NAMALWA (cell line): ENCODE data around the gene FNTB.

Experiments
- DNase-seq: peaks from one replicate; pipeline ENCODE4 v3.0.0-alpha.2; 2015; ENCODE audit warnings: low spot score

Gene FNTB, protein sequence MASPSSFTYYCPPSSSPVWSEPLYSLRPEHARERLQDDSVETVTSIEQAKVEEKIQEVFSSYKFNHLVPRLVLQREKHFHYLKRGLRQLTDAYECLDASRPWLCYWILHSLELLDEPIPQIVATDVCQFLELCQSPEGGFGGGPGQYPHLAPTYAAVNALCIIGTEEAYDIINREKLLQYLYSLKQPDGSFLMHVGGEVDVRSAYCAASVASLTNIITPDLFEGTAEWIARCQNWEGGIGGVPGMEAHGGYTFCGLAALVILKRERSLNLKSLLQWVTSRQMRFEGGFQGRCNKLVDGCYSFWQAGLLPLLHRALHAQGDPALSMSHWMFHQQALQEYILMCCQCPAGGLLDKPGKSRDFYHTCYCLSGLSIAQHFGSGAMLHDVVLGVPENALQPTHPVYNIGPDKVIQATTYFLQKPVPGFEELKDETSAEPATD

GRCh38 chr14:64986648-64987437, at the start of gene FNTB:
TSS of gene FNTB (plus strand) at chr14:64986895. CDS start at chr14:64986954, 59 bp downstream.
- DNase-seq = peak; percentile 91

GRCh38 chr14:64937171-64937820, 49.4 kb upstream of the FNTB start:
- no peak for DNase-seq

GRCh38 chr14:64937821-64938193, 48.9 kb upstream of the FNTB start:
- DNase-seq = no peak

DNA sequence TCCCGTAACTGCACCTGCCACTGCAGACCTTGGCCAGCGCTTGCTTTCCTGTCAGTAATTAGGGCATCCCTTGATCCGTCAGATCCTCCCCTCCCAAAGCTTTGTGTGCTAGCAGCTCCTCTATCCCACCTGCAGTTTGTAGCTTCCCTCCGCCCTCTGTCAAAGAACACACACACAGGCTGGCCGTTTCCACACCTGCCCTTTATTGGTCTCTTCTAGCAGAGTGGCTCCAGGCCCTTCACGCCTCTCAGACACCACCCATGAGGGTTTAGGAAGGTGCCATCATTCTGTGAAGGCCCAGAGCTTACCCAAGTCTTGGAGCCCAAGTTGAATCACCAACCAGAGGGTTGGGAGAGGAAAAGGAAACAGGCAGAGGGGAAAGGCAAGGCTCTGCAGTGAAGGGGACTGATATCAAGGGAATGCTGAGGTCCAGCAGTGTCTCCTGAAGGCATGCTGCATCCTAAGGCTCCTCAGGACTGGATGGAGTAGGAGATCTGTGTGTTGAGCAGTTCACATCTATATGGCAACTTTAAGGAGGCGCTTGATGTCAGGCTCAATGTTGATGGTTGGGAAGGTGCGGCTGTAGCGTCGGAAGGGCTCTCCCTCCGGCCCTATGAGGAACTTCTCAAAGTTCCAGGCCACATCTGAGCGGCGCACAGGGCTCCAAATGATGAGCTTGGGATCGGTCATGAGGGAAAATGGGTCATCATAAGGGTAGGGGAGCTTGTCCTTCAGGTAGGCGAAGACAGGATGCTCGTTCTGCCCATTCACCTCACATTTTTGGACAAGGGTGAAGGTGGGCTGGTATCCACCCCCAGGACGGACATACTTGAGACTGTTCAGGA, 47.5 kb upstream of the FNTB start:
- no peak for DNase-seq

- no peak for DNase-seq
Observed at GRCh38 chr14:64939817-64940190, 46.9 kb upstream of the FNTB start.

- no peak for DNase-seq
Observed at GRCh38 chr14:64940336-64940910, 46.3 kb upstream of the FNTB start.

DNA sequence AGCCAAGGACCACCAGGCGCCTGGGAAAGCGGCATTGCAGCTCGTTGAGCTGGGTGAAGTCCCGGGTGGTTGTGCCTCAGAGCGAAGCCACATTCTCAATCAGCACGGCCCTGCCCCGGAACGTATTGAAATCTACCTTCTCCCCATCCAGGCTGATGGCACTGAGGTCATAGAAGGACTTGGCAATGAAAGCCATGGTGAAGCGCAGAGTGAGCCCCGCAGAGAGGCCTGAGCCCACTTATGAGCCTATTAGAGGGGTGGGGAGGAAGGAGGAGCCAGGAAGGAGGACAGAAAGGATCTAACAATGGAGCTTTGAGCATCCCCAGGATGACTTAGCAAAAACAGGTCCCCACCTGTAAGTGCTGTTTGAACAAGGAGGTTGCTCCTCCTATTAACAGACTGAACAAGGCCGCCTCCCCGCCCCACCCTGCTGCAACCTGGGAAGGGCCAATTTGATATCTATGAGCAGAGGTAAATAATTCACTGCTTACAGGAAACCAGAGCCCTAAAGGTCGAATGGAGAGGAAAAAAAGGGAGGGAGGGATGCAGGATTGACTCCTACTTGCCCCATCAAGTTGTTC, 44.1 kb upstream of the FNTB start, which contains the start of gene GPX2:
Gene GPX2, minus strand, starts transcription at position 215 of the 581 bp plus-strand sequence. Its CDS starts 19 bp downstream, at position 196.
- DNase-seq = no peak

GRCh38 chr14:64943556-64943955, 43.1 kb upstream of the FNTB start:
- no peak for DNase-seq

DNA sequence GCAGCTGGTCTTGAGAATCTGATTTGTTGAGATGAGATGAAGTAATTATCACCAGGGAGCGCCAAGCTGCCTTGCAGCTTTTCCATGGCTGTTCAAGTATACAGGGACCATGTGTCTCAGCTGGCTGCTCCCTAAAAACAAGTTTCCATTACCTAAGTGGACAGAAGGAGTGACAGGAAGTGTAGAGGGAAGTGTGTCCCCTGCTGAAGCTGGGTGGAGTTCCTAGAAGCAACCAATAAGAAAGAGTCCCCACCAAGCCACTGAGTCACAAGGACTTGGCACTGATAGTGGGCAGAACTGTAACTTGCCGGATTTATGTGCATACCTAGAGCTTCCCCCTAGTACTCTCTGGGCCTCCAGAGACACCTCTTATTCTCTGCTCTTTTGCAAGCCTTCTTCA, 42.7 kb upstream of the FNTB start:
- no peak for DNase-seq

- no peak for DNase-seq
Observed at GRCh38 chr14:64944861-64945260, 41.8 kb upstream of the FNTB start.

- DNase-seq = no peak
Observed at GRCh38 chr14:64945431-64946178, 41.1 kb upstream of the FNTB start.

- no peak for DNase-seq
Observed at GRCh38 chr14:64946310-64947045, 40.2 kb upstream of the FNTB start.

DNA sequence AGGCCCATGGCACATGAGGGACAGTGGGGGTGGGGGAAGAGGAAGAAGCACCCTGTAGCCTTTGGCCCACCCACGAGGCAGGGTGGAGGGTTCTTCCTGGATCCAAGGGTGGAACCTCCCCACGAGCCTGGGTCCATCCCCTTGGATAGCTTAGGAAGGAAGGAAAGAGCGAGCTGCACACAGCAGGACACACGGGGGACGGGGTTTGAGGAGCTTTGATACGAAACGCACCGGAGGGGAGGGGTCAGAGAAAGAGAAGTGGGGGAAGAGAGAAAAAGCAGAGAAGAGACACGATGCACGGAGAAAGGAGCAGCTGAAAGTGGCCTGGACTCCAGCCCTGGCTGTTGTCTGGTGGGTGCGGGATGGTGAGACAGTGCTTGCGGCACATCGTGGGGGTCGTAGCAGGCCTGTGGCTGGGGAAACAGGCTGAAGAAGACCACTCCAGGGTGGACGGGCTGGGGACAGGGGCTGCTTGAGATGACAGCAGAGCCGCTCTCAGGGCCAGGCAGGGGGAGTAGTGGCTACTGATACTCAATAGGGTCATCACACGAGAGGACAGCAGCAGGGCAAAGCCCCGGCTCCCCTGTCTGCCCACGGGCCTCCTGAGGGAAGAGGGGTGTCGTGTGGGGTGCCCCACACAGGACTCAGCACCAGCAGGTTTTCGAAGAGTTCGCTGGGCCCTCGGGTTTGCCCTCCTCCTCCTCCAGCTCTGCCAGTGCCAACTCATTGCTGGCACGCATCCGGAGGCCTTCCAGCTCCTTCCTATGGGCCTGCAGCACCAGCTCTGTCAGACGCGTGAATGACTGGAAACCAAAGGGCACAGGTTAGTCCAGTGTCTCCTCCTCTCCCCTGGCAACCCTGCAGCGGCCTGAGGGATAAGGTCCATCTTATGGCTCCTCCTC, 38.7 kb upstream of the FNTB start:
- no peak for DNase-seq

- DNase-seq = no peak
Observed at GRCh38 chr14:64948612-64949210, 38.0 kb upstream of the FNTB start.

- DNase-seq = no peak
Observed at GRCh38 chr14:64950889-64951288, 35.8 kb upstream of the FNTB start.

DNA sequence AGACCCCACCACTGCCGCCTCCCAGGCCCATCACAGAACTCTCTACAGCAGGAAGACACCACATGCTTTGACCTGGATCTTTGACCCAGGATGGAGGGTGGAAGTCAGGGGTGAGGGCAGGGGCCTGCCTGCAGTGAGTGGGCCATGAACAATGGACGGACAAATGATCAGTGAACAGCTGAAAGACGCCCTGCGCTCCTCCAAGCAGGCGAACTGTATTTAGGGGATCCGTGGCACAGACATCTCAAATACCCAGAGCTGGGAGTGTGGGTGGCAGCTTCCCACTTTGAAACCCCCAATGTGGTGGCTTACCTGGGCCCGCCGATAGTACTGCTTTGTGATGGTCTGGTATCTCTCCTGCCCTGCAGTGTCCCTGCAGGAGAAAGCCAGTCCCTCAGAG, 35.4 kb upstream of the FNTB start:
- DNase-seq = no peak

DNA sequence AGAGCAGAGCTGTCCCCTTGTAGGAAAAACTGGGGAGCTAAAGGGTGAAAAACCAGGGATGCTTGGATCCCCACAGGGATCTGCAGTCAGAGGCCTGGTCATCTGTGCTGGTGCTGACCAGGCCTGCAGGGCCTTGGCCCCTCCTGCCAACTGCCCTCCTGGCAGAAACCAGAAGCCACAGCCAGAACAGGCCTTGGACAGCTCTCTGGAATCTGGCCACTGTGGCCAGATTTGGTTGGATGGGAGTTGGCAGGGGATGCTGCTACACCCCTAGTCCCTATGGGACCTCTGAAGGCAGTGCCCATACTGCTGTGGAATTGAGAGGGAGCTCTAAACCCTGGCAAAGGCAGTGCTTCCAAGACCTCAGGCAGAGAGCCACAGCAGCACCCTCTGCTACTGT, 35.0 kb upstream of the FNTB start:
- no peak for DNase-seq
